GM18861 (cell line): ENCODE data around the gene CACNA1D.

ENCODE experiments used
- ATAC-seq: cut with Tn5 transposase; IDR thresholded peaks from one replicate; pipeline ENCODE4 v1.9.1; 2021; ENCODE audit not compliant: unreplicated experiment

CACNA1D gene

DNA sequence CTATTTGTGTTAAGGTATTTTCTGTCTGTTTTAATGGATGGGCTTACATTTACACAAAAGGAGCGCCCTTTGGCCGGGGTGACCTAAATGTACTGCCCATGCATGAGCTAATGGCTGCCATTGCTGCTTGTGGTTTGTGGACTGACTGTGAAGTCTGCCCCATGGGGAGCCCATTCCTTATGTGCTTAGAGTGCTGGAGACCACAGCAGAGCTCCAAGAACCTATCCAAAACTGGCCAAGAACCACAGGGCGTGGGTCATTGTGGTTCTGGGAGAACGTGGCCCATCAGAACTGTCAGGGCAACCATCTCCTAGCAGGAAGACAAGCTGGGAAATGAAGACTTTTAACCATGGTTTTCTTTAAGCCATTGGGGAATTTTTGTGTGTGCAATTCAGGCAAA, 246.5 kb downstream of the CACNA1D start:
- no peak for ATAC-seq

DNA sequence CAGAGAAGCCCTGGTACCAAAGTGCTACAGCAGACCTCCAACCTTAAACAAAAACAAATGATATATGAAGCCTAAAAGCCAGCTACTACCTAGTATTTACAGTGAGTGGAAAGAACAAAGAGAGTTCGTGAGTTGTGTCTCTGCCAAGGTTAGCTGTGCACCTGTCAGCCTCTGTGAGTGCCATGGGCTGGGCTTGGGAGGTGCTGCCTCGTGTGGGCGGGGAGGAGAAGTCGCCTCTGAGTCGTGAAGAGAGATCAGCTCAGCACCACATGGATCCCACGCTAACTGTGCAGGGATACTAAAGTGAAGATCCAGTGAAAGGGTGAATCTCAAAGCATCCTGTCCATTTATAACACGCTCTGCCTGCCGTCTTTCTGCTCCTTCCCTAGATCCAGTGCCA, 249.9 kb downstream of the CACNA1D start:
- no peak for ATAC-seq

- no peak for ATAC-seq
Measured at GRCh38 chr3:53747559-53747958, 253.1 kb downstream of the CACNA1D start.

GRCh38 chr3:53748512-53749271, 254.3 kb downstream of the CACNA1D start:
- ATAC-seq, result peak; percentile 87

DNA sequence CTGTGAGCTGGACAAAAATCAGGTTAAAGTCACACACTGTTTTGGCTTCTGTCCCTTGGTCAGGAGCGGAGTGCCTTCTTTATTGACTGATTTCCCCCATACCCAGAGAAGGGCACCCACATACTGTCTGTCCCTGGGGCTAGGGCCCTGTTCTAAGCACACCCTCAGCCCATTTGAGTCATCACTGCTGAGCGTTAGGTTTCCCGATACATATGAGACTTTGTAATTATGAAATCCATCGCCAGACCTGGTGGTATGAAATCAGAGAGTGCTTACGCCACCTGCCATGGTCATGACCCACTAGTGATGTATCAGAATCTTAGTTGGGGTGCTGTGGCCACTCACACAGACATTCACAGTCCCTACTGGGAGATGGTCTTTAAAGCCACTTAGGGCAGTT, 255.0 kb downstream of the CACNA1D start:
- no peak for ATAC-seq

DNA sequence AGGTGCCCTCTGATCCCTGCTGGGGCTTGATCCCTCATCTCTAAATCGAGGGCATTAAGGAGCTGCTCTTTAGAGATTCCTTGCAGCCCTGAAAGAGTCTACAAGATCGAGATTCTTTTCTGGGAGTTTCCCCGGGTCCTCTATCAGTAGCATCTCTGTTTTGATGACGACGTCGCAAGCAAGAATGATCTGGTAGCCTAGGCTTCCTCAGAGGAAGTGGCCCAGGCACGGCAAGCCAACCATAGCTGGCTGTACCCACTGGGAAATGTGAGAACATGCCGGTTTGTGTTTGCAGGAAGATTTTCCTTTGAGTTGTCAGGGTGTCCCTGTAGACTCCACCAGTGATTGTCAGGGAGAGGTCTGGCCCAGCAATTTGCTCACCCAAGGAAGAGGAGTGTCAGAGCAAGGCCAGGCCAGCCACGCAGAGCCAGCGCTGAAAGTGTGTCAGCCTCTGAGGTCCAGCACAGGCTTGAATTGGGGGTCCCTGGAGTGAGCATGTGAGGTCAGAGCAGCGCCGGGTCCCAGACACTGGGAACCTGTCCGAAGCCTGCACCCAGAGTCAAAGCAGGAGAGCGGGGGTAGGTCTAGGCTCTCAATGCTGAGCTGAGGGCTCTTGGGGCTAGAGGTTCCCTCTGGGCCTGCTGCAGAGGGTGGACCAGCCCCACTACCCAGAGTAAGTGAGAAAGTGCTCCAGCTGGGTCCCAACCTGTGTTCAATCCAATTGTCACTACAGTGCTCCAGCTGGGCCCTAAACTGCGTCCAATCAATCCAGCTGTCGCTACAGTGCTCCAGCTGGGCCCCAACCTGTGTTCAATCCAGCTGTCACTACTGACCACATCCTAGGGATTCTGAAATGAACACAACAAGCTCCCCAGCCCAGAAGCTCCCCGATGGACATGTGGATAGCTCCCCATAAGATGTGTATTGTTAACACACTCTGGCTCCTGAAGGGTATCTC, 256.1 kb downstream of the CACNA1D start:
- ATAC-seq, result no peak

- no peak for ATAC-seq
Measured at GRCh38 chr3:53753518-53754183, 259.2 kb downstream of the CACNA1D start.

- no peak for ATAC-seq
Measured at GRCh38 chr3:53754325-53754724, 259.9 kb downstream of the CACNA1D start.

DNA sequence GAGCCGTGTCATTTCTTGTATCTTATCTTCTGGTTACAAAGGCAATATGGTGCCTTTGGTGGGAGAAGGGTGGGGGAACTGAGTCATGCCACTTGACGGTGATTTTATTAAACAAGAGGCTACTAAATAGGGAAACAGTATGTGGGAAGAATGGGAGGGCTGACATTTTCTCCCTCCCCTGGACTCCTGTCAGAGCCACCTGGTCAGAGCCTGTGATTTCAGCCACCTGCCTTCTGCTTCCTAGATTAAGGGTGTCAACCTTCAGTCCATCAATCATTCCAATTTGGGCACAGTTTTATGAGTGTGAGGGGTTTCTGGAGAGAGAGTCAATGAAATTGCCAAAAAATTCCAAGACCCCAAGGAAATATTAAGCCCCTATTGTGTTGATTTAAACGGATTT, 264.4 kb downstream of the CACNA1D start:
- no peak for ATAC-seq

- ATAC-seq, result no peak
Measured at GRCh38 chr3:53763353-53763752, 268.9 kb downstream of the CACNA1D start.

- no peak for ATAC-seq
Measured at GRCh38 chr3:53764026-53764775, 269.8 kb downstream of the CACNA1D start.

DNA sequence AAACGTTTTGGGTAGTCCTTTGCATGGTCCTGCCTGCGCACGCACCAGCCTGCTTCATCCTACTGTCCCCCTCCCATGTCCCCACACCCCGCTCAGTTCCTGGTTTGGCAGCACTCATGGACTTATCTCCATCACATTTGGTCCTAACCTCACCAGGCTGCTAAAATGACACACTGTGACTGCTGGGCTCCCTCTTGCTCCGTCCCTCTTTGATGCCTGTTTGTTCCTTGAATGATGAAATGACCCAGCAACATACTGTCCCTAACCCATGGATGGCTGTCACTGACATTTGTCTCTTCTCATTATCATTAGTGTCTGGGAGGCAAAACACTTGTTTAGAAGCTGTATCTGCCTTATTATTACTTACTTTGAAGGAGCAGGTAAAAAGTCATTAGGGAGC, 271.3 kb downstream of the CACNA1D start:
- no peak for ATAC-seq

DNA sequence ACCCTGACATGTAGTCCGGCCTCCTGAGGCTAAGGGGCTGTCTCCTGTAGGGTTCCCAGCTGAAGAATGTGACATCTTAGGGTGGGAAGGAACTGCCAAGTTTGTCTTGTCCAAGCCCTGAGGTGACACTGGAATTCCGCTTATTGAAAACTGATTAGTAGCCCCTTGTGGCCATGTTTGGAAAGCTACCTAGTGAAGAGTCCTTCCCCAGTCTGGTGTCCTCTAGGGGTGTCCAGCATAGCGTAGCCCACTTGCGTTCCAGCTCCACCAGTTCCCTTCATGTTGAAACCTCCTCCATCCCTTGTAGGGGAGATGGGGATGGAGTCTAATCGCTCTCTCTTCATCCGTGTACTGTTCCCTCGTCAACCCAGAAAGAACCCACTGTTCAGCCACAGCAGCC, 272.3 kb downstream of the CACNA1D start:
- ATAC-seq, result no peak

DNA sequence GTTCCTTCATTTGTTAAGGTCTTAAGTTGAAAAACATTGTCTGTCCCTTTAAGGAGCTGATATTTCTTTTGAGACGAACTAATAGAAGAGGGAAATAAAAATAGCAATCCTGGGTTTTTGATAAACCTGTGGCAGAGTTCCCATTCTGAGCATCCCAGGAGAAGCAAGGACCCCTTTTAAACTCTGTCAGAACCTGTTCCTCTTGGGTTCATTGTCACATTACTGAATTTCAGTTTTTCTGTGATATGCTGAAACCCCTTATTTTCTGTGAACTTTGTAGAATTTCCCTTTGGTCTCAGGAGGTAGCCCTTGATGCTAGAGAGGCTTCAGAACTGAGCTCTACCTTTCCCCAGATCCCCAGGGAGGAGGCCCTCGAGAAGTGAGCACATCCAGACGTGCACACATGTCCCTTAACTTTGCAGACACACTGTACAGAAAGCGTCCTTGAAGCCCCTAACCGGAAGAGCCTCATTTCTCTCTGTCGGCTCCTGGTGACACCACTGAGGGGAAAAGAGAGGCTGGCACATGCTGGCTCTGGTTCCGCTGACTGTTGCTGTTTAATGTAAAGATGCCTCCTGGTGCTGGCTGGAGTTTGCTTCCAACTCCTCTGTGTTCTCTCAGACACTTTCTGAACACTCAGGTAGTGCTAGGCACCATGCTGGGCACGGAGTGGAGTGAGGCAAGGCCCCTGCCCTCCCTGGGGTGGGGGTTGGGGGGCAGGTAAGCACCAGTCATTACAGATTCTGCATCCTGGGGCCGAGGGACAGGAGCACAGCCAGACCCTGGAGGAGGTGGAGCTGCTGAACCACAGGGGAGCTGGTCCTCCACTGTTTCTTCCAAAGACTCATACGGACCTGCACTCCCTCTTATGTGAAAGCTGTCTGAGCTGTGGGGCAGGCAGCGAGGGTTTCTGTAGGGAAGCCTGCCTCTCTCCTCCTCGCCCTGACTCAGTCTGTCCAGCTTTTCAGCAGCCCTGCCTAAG, 274.4 kb downstream of the CACNA1D start:
- no peak for ATAC-seq

GRCh38 chr3:53772562-53772961, 278.2 kb downstream of the CACNA1D start:
- ATAC-seq, result no peak

DNA sequence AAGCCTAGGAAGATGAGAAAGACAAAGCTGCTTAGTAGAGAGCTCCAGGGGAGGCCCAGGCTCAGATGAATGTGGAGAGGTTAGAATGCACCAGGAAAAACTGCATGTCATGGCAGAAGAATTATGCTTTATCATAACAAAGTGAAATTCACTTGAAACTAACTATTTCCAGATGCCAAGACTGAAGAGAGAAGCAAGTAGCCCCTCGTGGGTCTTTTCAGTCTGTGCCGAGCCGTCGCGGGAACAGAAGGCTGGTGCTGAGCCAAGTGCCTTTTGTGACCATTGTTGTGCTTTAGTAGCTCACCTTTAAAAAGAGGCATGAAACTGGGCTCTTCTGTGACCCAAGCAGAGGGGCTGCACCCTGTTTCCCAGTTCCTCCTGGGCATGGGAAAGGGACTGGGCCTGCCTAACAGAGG, 278.6 kb downstream of the CACNA1D start:
- no peak for ATAC-seq

DNA sequence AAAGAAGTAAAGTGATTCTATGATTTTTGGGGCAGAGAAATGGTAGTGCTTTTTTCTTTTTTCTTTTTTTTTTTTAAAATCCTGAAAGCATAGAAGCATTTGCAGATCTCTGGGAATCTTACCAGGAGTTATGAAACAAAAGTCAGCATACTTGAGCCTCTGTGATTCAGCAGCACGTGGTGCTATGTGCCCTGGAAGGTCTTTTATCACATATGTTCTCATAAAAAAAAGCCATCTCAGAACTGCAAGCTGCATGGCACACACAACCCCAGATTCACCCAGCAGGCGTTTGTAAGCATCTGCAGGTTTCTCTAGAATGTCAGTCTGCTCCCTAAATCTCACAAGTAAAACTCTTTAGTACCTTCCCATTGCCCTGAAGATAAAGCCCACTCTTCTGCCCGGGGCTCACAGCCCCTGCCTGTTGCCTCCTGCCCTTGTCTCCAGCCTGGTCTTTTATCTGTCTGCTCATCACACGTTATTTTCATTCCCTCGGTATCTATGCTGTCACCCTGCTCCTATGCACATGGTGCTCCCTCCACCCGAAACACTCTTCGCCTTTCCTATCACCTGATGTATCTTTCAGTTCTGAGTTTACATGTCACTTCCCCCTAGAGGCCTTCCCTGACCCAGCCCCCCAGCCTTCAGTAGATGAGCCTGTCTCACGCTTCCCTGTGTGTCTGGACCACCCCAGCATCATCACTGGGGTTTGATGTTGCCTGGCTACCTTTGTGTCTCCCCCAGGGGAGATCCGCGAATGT, 279.4 kb downstream of the CACNA1D start:
- ATAC-seq, result peak; percentile 80

DNA sequence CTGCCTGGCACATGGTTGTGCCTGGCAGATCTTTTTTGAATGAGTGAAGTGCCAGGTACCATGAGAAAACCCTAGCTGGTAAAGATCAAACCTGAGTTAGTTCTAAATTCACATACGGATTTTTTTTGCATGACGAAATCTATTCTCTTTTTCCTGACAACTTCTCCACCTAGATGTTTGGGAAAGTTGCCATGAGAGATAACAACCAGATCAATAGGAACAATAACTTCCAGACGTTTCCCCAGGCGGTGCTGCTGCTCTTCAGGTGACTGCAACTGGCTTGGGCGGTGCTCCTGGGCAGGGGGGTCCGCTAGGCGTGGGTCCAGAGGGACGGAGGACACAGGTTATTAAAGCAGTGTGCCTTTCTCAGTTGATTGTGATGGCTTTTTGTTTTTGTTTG, 280.0 kb downstream of the CACNA1D start:
- ATAC-seq, result no peak

DNA sequence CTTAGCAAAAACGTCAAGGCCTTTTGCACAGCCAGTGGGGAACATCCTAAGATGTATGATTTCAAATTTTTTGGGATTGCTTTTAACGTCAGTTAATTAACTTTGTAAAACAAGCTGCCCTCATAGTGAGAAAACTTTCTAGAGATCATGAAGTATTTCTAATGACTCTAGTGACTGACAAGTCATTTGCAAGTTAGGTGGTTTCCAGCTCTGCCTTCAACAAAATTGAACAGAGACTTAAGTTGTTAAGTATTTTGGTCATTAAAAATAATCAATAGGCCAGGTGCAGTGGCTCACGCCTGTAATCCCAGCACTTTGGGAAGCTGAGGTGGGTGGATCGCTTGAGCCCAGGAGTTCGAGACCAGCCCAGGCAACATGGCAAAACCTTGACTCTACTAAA, 280.6 kb downstream of the CACNA1D start:
- ATAC-seq, result no peak
